ENCODE data around the gene MGAT3. TPM values are rescaled to one million over a fixed set of nuclear protein-coding genes. Genes with fewer than 3 reads are reported as not detected.
A peak's percentile ranks its signal among the peaks of the same experiment; 100 is the strongest.

Gene MGAT3
- total and polyA plus RNA-seq, 2 of the 13 experiments (the other 11 are each of a cell fraction or from before 2014, with no cell fraction given): 0.11 to 0.15 TPM

- TF ChIP-seq ZBTB40 (IDR thresholded peaks at IDR 0.05): peak; percentile 69
- TF ChIP-seq ZBTB40 (CRISPR knock-in tag; IDR thresholded peaks at IDR 0.05): no peak
- TF ChIP-seq ZNF260 (CRISPR knock-in tag; IDR thresholded peaks at IDR 0.05; ENCODE audit: borderline replicate concordance, low read depth): no peak
- peak; percentile 86 for TF ChIP-seq TBX2 (CRISPR knock-in tag; IDR thresholded peaks at IDR 0.05; ENCODE audit: borderline replicate concordance)
- peak; percentile 92 for TF ChIP-seq THAP11 (CRISPR knock-in tag; IDR thresholded peaks at IDR 0.05)
- TF ChIP-seq BRF2 (CRISPR knock-in tag; IDR thresholded peaks at IDR 0.05): no peak
- peak; percentile 26; the same call in 1 of the 2 replicates for TF ChIP-seq EED (CRISPR knock-in tag; IDR thresholded peaks at IDR 0.05)
- TF ChIP-seq MAFF (IDR thresholded peaks at IDR 0.05; ENCODE audit: low read depth, low read length): no peak
- peak; percentile 76 for TF ChIP-seq ASH2L (IDR thresholded peaks at IDR 0.05; ENCODE audit: insufficient read length, low read depth, low read length)
- TF ChIP-seq NCOR1 (IDR thresholded peaks at IDR 0.05; ENCODE audit: borderline replicate concordance, low read length): peak; percentile 23; the same call in 1 of the 2 replicates
- TF ChIP-seq IRX3 (CRISPR knock-in tag; IDR thresholded peaks at IDR 0.05; ENCODE audit: borderline replicate concordance, low read depth): no peak
- no peak for TF ChIP-seq ZBTB42 (CRISPR knock-in tag; IDR thresholded peaks at IDR 0.05)
- no peak for TF ChIP-seq ARID3A (IDR thresholded peaks at IDR 0.05; ENCODE audit: low read depth, low read length)
- TF ChIP-seq NFE2L1 (CRISPR knock-in tag; IDR thresholded peaks at IDR 0.05; ENCODE audit: borderline replicate concordance): peak; percentile 69
- no peak for TF ChIP-seq ADNP (CRISPR knock-in tag; IDR thresholded peaks at IDR 0.05)
- no peak for TF ChIP-seq ZC3H4 (CRISPR knock-in tag; IDR thresholded peaks at IDR 0.05; ENCODE audit: borderline replicate concordance)
- TF ChIP-seq POLR2A (IDR thresholded peaks at IDR 0.05; ENCODE audit: insufficient read depth in 1 of 2, low read depth in 2 of 2, low read length in 2 of 2): peak; percentile 85 to 91
- peak; percentile 62; the same call in 1 of the 2 replicates for TF ChIP-seq KDM5A (IDR thresholded peaks at IDR 0.05; ENCODE audit: borderline replicate concordance, low read length)
Measured at GRCh38 chr22:39532215-39533073, 75.6 kb downstream of the MGAT3 start, which contains the start of gene RPS19BP1 (continued).
